PC-9 (cell line): Measurements from ENCODE around the gene CES3.

Experiments used
- EZH2 ChIP-seq: fragments of 200-600 bp; sonication (generic); IDR thresholded peaks from 2 replicates; pipeline ENCODE4 v1.8.0; 2017; ENCODE audit warnings: antibody characterized with exemption, low read depth
- TF ChIP-seq, protein P1 (sequence below): fragments of 200-600 bp; sonication (generic); conservative IDR thresholded peaks from 2 replicates; pipeline ENCODE4 v1.6.1; 2017; ENCODE audit warnings: mixed run types, antibody characterized with exemption, mild to moderate bottlenecking, moderate library complexity

DNA sequence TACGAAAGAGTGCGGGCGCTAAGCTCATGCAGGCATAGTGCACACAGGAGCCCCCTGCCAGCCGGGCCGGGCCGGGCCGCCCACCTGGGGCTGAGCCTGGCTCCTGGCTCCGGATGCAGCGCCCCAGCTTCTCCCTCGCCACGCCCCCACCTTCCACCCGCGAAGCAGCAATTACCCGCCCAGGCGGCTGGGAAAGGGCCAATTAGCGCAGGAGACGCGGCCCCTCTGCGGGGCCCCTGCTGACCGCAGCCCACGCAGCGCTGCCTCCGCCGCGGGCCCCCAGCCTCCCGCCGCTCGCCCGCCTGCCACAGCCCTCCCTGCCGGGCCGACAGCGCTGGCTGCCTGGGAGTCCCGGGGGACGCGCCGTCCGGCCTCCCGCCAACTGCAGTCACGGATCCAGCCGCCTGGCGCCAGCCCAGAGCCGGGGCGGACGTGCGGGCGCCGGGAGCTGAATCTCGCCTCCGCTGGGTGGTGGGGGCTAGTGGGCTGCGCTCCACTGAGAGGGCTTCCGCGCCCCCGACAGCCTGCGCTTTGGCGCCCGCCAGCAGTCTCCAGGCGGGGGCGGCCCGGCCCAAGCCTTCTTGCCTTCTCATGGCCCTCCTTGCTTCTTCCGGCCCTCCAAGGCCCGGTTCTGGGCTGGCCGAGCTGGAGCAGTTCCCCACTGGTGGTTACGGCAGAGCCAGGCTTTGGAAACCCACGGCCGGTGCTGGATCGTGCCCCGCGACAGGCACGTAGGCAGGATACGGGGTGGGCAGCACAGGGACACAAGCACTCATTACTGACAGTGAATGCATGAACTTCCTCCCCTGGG lies 53.0 kb downstream of the CES3 start:
- TF ChIP-seq, protein P1, sequence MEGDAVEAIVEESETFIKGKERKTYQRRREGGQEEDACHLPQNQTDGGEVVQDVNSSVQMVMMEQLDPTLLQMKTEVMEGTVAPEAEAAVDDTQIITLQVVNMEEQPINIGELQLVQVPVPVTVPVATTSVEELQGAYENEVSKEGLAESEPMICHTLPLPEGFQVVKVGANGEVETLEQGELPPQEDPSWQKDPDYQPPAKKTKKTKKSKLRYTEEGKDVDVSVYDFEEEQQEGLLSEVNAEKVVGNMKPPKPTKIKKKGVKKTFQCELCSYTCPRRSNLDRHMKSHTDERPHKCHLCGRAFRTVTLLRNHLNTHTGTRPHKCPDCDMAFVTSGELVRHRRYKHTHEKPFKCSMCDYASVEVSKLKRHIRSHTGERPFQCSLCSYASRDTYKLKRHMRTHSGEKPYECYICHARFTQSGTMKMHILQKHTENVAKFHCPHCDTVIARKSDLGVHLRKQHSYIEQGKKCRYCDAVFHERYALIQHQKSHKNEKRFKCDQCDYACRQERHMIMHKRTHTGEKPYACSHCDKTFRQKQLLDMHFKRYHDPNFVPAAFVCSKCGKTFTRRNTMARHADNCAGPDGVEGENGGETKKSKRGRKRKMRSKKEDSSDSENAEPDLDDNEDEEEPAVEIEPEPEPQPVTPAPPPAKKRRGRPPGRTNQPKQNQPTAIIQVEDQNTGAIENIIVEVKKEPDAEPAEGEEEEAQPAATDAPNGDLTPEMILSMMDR: no peak
- no peak for TF ChIP-seq EZH2
